AG04450 (cell line): ENCODE measurements around the gene RASA3. TPM values are rescaled to one million over a fixed set of nuclear protein-coding genes. Genes with fewer than 3 reads are reported as not detected.
"Not testable (repeated sequence)": the region's sequence is repeated elsewhere in the genome, so short reads cannot be mapped to it uniquely, and the experiment has no call there.

Experiments
- CTCF ChIA-PET: fragments of 300-600, 350-600 bp; formaldehyde crosslinking; extraction: SDS; loops from one replicate; lab custom pipeline; 2022; ENCODE audit warnings: antibody characterized with exemption, inconsistent platforms; lab: Charles Lee
- POLR2A ChIA-PET: fragments of 350-600 bp; formaldehyde crosslinking; extraction: SDS; loops from one replicate; lab custom pipeline; 2021; ENCODE audit warnings: antibody characterized with exemption, inconsistent platforms; lab: Yijun Ruan, JAX
- DNase-seq: peaks from one replicate; pipeline ENCODE4 v3.0.0-alpha.2; 2011; ENCODE audit warnings: low read depth, low spot score
- H3K27ac ChIP-seq: one replicate; pipeline ENCODE4 v1.5.1; 2012; ENCODE audit warnings: low read depth, low read length, control low read depth
- H3K27me3 ChIP-seq: one replicate; pipeline ENCODE4 v1.6.0; 2012; ENCODE audit warnings: low read length; ENCODE audit not compliant: control insufficient read depth, insufficient read depth
- H3K4me3 ChIP-seq: 2 replicates; pipeline ENCODE4 v1.5.1; 2011; ENCODE audit warnings: mild to moderate bottlenecking, low read depth, low read length, control low read depth
- H3K9me3 ChIP-seq: 2 replicates; pipeline ENCODE4 v1.5.1; 2012; ENCODE audit warnings: low read length; ENCODE audit not compliant: control insufficient read depth, insufficient read depth
- polyA plus RNA-seq: library from polyadenylated mRNA; depleted of rRNA; stranded (reverse); fragments of >200 nt; gene quantifications from 2 replicates; pipeline ENCODE4 v1.2.3, GENCODE V29; 2011
- TF ChIP-seq, protein P1 (sequence below): IDR thresholded peaks from 2 replicates; pipeline ENCODE4 v1.5.1; 2011; ENCODE audit warnings: low read depth, low read length, control low read depth, inconsistent platforms

Gene RASA3
- polyA plus RNA-seq, 1 experiment = 25.2 TPM

DNA sequence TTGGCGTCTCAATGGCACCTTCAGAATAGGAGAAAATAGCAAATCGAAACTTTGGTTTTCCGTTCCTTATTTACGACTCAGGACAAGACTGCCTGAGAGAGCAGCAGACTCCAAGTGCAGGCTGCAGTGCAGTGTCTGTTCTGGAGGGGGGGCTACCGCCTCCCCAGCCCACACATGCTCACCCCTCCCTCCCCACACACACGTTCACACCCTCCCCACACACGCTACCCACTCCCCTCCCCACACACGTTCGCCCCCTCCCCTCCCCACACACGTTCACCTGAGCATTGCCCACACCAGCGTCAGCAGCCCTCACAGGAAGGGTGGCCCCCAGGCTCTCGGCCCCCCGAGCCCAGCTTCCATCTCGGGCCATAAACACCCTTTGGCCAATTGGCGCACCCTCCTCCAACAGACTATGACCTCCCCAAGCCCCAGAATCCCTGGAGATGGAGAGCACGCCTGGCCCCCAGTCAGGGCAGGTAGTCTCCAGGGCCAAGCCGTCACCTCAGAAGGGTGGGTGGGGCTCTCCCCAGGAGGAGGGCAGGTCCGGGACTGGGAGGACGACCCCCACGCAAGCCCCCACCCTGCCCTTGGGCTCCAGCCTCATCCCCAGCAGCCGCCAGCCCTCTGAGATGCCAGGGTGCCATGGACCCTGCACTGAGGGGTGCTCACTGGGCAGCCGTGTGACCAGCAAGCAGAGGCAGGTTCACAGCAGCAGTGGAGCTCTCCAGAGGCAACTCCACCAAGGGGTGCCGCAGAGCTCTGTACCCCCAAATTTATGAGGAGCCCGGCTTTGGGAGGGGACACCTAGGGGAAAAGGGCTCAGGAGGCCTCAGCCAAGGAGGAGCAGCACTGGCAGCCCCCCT, 27.5 kb downstream of the RASA3 start:
- peaks cover 4% of the 10 kb centered on the region; the same call in 1 of the 2 replicates for H3K9me3 ChIP-seq
- TF ChIP-seq, protein P1, sequence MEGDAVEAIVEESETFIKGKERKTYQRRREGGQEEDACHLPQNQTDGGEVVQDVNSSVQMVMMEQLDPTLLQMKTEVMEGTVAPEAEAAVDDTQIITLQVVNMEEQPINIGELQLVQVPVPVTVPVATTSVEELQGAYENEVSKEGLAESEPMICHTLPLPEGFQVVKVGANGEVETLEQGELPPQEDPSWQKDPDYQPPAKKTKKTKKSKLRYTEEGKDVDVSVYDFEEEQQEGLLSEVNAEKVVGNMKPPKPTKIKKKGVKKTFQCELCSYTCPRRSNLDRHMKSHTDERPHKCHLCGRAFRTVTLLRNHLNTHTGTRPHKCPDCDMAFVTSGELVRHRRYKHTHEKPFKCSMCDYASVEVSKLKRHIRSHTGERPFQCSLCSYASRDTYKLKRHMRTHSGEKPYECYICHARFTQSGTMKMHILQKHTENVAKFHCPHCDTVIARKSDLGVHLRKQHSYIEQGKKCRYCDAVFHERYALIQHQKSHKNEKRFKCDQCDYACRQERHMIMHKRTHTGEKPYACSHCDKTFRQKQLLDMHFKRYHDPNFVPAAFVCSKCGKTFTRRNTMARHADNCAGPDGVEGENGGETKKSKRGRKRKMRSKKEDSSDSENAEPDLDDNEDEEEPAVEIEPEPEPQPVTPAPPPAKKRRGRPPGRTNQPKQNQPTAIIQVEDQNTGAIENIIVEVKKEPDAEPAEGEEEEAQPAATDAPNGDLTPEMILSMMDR = no peak
- ChIA-PET POLR2A (no interaction called here), CTCF (no interaction called here)
- H3K27me3 ChIP-seq = no peaks in the 10 kb centered on the region
- no peak overlapping the region for H3K4me3 ChIP-seq
- no peak for DNase-seq
- H3K27ac ChIP-seq = peak overlapping the region; percentile 11

DNA sequence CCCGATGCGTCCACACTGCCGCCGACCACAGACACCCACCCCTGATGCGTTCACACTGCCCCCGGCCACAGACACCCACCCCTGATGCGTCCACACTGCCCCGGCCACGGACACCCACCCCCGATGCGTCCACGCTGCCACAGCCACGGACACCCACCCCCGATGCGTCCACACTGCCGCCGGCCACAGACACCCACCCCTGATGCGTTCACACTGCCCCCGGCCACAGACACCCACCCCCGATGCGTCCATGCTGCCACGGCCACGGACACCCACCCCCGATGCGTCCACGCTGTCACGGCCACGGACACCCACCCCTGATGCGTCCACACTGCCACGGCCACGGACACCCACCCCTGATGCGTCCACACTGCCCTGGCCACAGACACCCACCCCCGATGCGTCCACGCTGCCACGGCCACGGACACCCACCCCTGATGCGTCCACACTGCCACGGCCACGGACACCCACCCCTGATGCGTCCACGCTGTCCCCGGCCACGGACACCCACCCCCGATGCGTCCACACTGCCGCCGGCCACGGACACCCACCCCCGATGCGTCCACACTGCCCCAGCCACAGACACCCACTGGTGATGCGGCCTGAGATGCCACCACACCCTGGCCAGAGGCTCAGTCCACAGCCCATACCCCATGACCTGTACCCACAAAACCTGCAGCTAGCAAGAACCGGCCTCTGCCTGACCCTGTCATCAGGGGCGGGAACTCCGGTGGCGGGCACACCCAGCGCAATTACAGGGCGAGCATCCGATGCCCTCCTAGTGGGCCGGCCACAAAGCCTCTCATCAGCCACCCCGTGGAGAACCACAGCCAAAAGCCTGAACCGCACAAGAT, 28.4 kb downstream of the RASA3 start:
- TF ChIP-seq, protein P1 = no peak
- no peak for DNase-seq
- CTCF ChIA-PET = no interaction called here
- POLR2A ChIA-PET = no interaction called here
- H3K27me3 ChIP-seq = no peaks in the 10 kb centered on the region
- peaks cover 4% of the 10 kb centered on the region; the same call in 1 of the 2 replicates for H3K9me3 ChIP-seq
- no peak overlapping the region for H3K4me3 ChIP-seq
- H3K27ac ChIP-seq = no peak overlapping the region

DNA sequence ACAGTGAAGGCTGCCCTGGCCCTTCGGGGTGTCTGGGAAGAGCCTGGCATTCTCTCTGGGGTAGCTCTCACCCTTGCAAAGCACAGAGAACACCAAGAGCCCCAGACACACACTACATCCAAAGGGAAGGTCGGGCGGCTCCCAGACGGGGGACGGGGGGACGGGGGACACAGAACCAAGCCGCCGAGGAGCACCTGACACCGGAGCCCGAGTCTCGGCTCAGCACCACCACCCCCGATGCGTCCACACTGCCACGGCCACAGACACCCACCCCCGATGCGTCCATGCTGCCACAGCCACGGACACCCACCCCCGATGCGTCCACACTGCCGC, 29.2 kb downstream of the RASA3 start:
- POLR2A ChIA-PET, H3K27me3 ChIP-seq, CTCF ChIA-PET, H3K4me3 ChIP-seq, H3K27ac ChIP-seq, DNase-seq, H3K9me3 ChIP-seq: not testable (repeated sequence)

DNA sequence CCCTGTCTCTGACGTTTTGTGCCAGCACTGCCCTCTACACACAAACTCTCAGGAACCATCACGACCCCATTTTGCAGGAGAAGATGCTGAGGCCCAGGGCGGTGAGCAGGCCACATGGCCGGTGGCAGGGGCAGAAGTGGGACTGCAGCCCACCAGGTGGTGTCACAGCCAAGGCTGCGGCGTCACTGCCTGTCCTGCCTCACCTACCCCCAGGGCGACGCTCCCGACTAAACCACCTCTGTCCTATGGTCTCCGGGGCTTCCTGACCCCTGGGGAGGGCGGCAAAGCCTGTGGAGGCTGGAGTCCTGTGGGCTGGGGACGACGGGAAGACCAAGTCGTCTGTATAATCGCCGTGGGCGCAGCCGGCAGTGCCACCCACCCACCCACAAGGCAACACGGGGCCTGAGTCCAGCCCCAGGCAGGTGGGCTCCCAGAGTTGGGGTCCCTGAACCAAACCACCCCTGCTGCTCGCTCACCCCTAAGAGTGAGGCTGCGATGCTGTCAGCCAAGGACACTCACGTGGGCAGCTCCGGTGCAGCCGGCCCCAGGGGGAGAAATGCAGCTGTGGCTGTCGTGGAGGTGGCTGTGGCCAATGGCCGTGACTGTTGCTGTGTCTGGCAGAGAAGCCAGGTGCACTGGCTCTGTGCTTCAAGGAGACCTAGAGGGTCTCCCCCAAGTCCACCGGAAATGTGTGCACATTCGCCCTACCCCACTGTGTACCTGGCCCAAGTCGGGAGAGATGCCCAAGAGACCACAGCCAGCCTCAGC, 29.7 kb downstream of the RASA3 start:
- POLR2A ChIA-PET = no interaction called here
- no peak overlapping the region for H3K27ac ChIP-seq
- TF ChIP-seq, protein P1 = no peak
- no peaks in the 10 kb centered on the region for H3K27me3 ChIP-seq
- H3K9me3 ChIP-seq = peaks cover 4% of the 10 kb centered on the region; the same call in 1 of the 2 replicates
- no peak for DNase-seq
- no peak overlapping the region for H3K4me3 ChIP-seq
- CTCF ChIA-PET = no interaction called here

DNA sequence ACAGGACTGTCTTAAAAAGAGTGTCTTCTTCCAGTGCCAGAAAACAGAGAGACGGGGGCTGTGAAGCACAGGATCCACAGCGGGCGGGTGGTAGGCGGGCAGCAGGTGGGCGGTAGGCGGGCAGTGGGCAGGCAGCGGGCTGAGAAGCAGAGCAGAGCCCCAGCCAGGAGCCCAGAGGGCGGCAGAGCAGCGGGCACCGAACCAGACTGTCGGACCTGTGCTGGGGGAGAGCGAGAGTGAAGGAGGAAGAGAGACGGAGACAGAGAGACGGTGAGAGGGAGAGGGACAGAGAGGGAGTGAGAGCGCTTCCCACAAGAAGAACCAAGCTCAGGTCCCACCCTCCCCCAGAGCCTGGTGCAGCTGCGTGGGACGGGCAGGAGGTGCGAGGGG, 30.3 kb downstream of the RASA3 start:
- no peak for DNase-seq
- CTCF ChIA-PET = no interaction called here
- POLR2A ChIA-PET = no interaction called here
- Histone ChIP-seq H3K27me3 (no peaks in the 10 kb centered on the region), H3K27ac (no peak overlapping the region), H3K4me3 (no peak overlapping the region), H3K9me3 (peaks cover 4% of the 10 kb centered on the region; the same call in 1 of the 2 replicates)
- TF ChIP-seq, protein P1 = no peak
